ENCODE data around the gene SLC45A2. TPM values are rescaled to one million over a fixed set of nuclear protein-coding genes. Genes with fewer than 3 reads are reported as not detected.
"Not testable (repeated sequence)": the region's sequence is repeated elsewhere in the genome, so short reads cannot be mapped to it uniquely, and the experiment has no call there.

SLC45A2 gene
- polyA plus RNA-seq, 3 donors = 0.26 to 0.51 (median 0.47) TPM

GRCh38 chr5:33969572-33970452, 14.7 kb downstream of the SLC45A2 start:
- DNase-seq (ENCODE audit: low read depth in 3 of 3, low spot score in 2 of 3) = no peak

- DNase-seq (ENCODE audit: low read depth in 3 of 3, low spot score in 2 of 3) = no peak
Observed at GRCh38 chr5:33968211-33969005, 16.1 kb downstream of the SLC45A2 start.

GRCh38 chr5:33966805-33967204, 17.7 kb downstream of the SLC45A2 start:
- no peak for DNase-seq (ENCODE audit: low read depth in 3 of 3, low spot score in 2 of 3)

- DNase-seq (ENCODE audit: low read depth in 3 of 3, low spot score in 2 of 3) = no peak
Observed at GRCh38 chr5:33964132-33964700, 20.3 kb downstream of the SLC45A2 start.

GRCh38 chr5:33958176-33958575, 26.3 kb downstream of the SLC45A2 start:
- DNase-seq (ENCODE audit: low read depth in 3 of 3, low spot score in 2 of 3) = no peak

- no peak for DNase-seq (ENCODE audit: low read depth in 3 of 3, low spot score in 2 of 3)
Observed at GRCh38 chr5:33957577-33958150, 26.8 kb downstream of the SLC45A2 start.

- not testable (repeated sequence) for DNase-seq (ENCODE audit: low read depth in 3 of 3, low spot score in 2 of 3)
Observed at GRCh38 chr5:33952175-33952574, 32.3 kb downstream of the SLC45A2 start.

- no peak for DNase-seq (ENCODE audit: low read depth in 3 of 3, low spot score in 2 of 3)
Observed at GRCh38 chr5:33944543-33945132, 39.9 kb downstream of the SLC45A2 start.

- no peak for DNase-seq (ENCODE audit: low read depth in 3 of 3, low spot score in 2 of 3)
Observed at GRCh38 chr5:33941090-33941489, 43.4 kb downstream of the SLC45A2 start.

- DNase-seq (ENCODE audit: low read depth in 3 of 3, low spot score in 2 of 3) = no peak
Observed at GRCh38 chr5:33939556-33940262, 44.8 kb downstream of the SLC45A2 start.

- DNase-seq (ENCODE audit: low read depth in 3 of 3, low spot score in 2 of 3) = no peak
Observed at GRCh38 chr5:33938881-33939280, 45.6 kb downstream of the SLC45A2 start.

- no peak for DNase-seq (ENCODE audit: low read depth in 3 of 3, low spot score in 2 of 3)
Observed at GRCh38 chr5:33938507-33938796, 46.0 kb downstream of the SLC45A2 start.

GRCh38 chr5:33937707-33938506, 46.6 kb downstream of the SLC45A2 start:
- DNase-seq (ENCODE audit: low read depth in 3 of 3, low spot score in 2 of 3) = no peak

- no peak for DNase-seq (ENCODE audit: low read depth in 3 of 3, low spot score in 2 of 3)
Observed at GRCh38 chr5:33937017-33937706, 47.3 kb downstream of the SLC45A2 start.

- DNase-seq (ENCODE audit: low read depth in 3 of 3, low spot score in 2 of 3) = peak in 1 of 3 donors; percentile 6
Observed at GRCh38 chr5:33936381-33937016, 48.0 kb downstream of the SLC45A2 start, which contains the start of gene RXFP3. Gene RXFP3 (plus strand): TSS chr5:33936386. CDS start chr5:33936741, 355 bp downstream.

- DNase-seq (ENCODE audit: low read depth in 3 of 3, low spot score in 2 of 3) = peak; percentile 31 to 69 (median 55)
Observed at GRCh38 chr5:33936004-33936380, 48.5 kb downstream of the SLC45A2 start.

- no peak for DNase-seq (ENCODE audit: low read depth in 3 of 3, low spot score in 2 of 3)
Observed at GRCh38 chr5:33934176-33934575, 50.3 kb downstream of the SLC45A2 start.

GRCh38 chr5:33933723-33934169, 50.7 kb downstream of the SLC45A2 start:
- no peak for DNase-seq (ENCODE audit: low read depth in 3 of 3, low spot score in 2 of 3)
